SK-N-DZ (cell line): ENCODE data around the gene GSTO2.

Experiments used
- DNase-seq: peaks from one replicate; pipeline ENCODE4 v3.0.0-alpha.2; 2015; ENCODE audit warnings: low spot score
- small RNA-seq, 2 experiments: library from RNA; depleted of rRNA; stranded (forward); fragments of <200 nt; gene quantifications; one replicate each; pipeline ENCODE3, GENCODE V24; 2014

The GSTO2 gene

DNA sequence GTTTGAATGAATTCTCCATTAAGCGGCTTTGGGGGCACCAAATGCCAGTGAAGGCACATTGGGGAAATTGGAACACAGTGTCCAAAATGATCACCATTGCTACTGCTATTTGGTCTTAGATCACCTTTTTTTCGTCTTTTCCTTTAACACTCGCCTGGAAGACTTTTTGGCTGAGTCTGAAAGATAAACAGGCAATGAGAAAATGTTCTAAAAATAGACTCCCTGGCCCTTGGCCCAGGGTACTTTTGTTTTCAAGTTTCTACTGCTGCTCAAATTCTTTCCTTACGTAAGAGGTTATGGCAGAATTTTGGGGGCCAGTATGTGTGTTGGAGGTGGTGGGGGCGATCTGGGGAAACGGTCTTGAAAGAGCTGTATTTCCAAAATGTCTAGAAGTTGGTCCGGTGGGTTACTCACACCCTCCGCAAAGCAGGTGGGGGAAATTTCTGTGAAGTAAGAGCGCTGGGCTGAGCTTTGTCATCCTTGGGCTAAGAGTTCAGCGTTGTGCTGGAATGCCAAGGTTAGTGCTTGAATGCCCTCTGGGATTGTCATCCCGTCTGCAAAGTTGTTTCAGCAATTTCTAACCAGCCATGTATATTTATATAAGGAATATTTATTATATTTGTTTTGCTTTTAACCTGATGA, 70.6 kb downstream of the GSTO2 start:
- no peak for DNase-seq

GRCh38 chr10:104340111-104340526, 71.1 kb downstream of the GSTO2 start:
- DNase-seq: no peak

GRCh38 chr10:104340641-104341040, 71.7 kb downstream of the GSTO2 start:
- DNase-seq: no peak

GRCh38 chr10:104342941-104343411, 74.0 kb downstream of the GSTO2 start:
- no peak for DNase-seq

- no peak for DNase-seq
Measured at GRCh38 chr10:104344219-104344618, 75.2 kb downstream of the GSTO2 start.

DNA sequence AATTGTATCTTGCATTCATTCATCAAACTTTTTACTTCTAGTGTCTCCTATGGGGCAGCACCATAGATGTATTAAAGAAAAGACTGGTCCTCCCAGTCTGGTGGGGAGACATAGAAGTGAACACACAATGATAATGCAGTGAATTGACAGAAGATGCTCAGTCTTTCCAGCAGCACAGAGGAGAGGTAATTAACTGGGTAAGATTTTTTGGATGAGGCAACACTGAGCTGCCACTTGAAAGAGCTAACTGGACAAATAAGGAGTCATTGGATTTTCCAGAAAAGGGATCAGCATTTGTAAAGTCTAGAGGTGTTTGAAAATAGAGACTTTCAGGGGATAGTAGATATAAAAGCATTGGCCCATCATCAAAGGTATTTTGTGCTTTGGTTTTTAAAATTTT, 76.5 kb downstream of the GSTO2 start:
- no peak for DNase-seq

GRCh38 chr10:104345941-104346340, 77.0 kb downstream of the GSTO2 start:
- no peak for DNase-seq

DNA sequence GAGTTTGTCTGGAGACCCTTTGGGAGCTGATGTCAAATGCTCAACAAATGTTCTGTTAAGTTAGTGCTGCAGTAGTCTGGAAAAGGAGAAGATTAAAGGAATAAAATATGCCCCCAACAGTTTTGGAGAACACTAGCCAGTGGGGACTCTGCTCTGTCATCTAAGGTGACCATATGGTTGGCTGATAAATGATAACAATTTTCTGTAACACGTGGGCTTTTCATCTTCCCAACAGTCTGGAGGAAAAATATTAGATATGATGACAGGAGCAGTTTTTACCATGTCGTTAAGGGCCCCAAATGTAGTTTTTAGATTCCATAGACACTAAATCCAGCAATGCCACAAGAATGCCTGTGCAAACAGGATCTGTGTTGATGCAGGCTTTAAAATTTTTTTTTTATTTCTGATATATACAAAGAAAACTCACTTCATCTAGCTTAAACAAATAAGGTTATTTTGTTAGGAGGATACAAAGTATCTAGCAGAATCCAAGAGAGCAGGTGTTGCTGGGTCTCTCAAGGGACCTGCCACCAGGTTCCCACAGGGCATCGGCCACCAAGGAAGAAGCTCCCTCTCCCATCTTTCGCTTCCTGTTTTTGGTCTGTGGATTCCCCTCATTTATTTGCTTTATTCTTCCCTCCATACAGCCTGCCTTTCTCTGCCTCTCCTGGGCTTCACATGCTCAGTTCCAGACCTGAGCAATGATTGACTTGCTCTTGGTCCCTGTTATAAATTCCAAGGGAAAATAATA, 78.5 kb downstream of the GSTO2 start:
- DNase-seq: no peak

DNA sequence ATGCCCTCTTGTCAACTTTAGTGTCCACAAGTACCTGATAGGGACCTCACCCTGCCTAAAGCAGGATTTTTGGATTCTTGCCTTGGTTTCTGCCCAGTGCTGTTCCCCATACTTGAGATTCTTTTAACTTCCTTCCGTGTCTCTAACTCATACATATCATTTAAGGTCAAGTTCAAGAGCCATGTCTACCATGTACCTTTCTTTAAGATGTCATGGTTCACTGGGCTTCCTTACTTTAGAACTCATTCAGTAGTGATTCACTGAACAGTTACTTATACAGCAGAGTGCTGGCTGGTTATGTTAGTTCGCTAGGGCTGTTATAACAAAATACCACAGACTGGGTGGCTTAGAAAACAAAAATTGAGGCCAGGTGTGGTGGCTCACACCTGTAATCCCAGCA, 79.6 kb downstream of the GSTO2 start:
- no peak for DNase-seq

GRCh38 chr10:104349623-104350126, 80.7 kb downstream of the GSTO2 start:
- no peak for DNase-seq

- DNase-seq: peak; percentile 34
Measured at GRCh38 chr10:104350127-104350635, 81.2 kb downstream of the GSTO2 start.

DNA sequence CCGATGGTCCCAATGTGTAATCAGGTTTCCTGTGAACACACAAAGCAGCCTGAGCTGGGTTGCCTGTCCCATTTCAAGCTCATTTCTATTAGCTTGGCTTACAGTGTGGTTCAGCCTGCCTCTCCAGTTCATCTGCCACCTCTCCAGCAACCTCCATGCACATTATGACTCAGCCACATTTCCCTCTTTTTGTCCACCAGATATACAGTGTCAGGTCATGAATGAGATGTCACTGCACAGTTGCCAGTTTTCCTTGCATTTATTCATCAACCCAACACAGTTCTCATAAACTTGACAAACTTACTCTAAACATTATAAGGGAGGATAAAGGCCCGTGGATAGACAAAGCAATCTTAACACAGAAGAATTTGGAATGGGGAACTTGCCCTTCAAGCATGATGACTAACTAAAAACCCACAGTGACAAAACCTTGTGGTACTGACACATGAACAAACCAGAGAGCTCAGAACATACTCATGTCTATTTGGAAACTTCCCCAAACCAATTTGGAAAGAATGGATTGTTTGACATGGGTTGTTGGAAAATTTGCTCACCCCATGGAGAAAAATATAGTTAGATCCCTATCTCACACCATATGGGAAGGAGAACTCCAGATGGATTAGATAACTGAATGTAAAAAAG, 82.2 kb downstream of the GSTO2 start:
- no peak for DNase-seq

DNA sequence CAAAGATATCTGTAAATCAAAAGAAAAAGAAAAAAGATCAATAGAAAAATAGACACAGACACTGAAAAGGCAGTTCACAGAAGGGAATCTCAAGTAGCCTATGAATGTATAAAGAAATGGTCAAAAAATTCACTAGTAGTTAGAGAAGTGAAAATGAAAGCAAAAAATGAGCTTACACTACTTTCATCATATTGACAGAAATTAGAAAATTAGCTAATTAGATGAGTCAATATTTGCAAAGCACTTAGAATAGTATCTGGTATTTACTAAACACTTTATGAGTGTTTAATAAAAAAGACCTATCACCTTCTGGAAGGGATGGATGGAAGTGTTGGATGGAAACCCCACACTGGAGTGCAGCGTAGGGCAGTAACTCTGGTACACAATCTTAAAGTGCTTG, 82.9 kb downstream of the GSTO2 start:
- no peak for DNase-seq

DNA sequence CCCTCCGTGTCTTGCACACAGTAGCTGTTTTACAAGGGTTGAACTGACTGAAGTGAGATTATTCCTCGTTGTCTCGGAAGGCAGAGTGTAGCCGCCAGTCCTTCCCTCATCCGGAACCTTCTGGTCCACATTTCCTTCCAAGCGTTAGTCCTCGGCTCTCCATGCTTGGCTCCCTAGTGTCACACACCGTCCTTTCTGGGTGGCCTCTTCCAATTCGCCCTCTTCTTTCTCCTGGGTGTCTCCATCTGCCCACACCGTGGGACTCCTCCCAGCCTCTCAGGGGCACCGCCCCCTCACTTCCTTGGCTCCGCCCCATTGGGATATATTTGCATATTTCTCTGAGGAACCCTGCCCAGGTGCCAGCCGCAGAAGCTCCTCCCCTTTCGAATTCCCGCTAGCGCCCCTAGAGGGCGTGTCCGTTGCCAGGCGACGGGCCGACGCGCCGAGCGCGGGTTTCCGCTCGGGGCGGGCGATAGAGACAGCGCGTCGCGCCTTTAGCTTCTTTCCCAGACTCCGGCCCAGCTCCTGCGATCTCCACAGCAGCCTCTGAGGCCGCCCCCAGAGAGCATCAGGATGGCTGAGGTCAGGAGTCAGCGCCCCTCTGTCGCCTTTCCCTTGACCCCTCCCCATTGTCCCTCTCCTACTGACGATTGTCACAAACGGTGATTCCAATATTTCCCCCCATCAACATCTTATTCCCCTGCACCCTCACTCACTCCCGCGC, 84.5 kb downstream of the GSTO2 start, which contains the start of gene CFAP58:
TSS of gene CFAP58 (plus strand) at position 509 of the 724 bp plus-strand sequence. CDS start at position 574, 65 bp downstream.
- DNase-seq: peak; percentile 85

Small RNA genes within 50 kb of the gene (small RNA-seq; reads per million reads assigned to genes)
- 0.08 to 0.58 reads per million in 2 experiments for gene MIR4482
